H9 (cell line): Measurements from ENCODE around the gene FBXL15. TPM values are rescaled to one million over a fixed set of nuclear protein-coding genes. Genes with fewer than 3 reads are reported as not detected.

Experiments used
- DNase-seq: peaks from one replicate; pipeline ENCODE4 v3.0.0-alpha.2; 2017
- H2AFZ ChIP-seq: one replicate; pipeline ENCODE4 v1.6.1; 2013; ENCODE audit warnings: mild to moderate bottlenecking, low read length, control low read depth, moderate library complexity
- H2AK5ac ChIP-seq: 2 replicates; pipeline ENCODE4 v1.6.1; 2013; ENCODE audit warnings: low read length, control low read depth, mixed read lengths; ENCODE audit not compliant: insufficient read length
- H2BK120ac ChIP-seq: one replicate; pipeline ENCODE4 v1.6.1; 2013; ENCODE audit warnings: low read depth, mild to moderate bottlenecking, low read length, control low read depth, inconsistent platforms; ENCODE audit not compliant: poor library complexity, severe bottlenecking
- H2BK12ac ChIP-seq: 2 replicates; pipeline ENCODE4 v1.6.1; 2013; ENCODE audit warnings: low read length, control low read depth, mixed read lengths, low read depth; ENCODE audit not compliant: insufficient read length
- H2BK15ac ChIP-seq: 2 replicates; pipeline ENCODE4 v1.6.1; 2013; ENCODE audit warnings: low read depth, low read length, control low read depth
- H2BK20ac ChIP-seq: one replicate; pipeline ENCODE4 v1.6.1; 2013; ENCODE audit warnings: low read depth, mild to moderate bottlenecking, low read length, control low read depth, inconsistent platforms; ENCODE audit not compliant: poor library complexity, severe bottlenecking
- H2BK5ac ChIP-seq: 2 replicates; pipeline ENCODE4 v1.6.1; 2013; ENCODE audit warnings: low read length, control low read depth, mixed read lengths; ENCODE audit not compliant: insufficient read length
- H3K14ac ChIP-seq: 2 replicates; pipeline ENCODE4 v1.6.1; 2013; ENCODE audit warnings: low read length, control low read depth; ENCODE audit not compliant: insufficient read depth
- H3K18ac ChIP-seq: 2 replicates; pipeline ENCODE4 v1.6.1; 2013; ENCODE audit warnings: low read depth, mild to moderate bottlenecking, mixed read lengths, low read length, control low read depth; ENCODE audit not compliant: insufficient read length
- H3K23ac ChIP-seq: 2 replicates; pipeline ENCODE4 v1.6.1; 2013; ENCODE audit warnings: low read length, control low read depth, mixed read lengths, low read depth; ENCODE audit not compliant: insufficient read length
- H3K23me2 ChIP-seq: 2 replicates; pipeline ENCODE4 v1.6.1; 2013; ENCODE audit warnings: low read depth, mild to moderate bottlenecking, mixed read lengths, low read length, control low read depth; ENCODE audit not compliant: insufficient read length, poor library complexity, severe bottlenecking
- H3K27ac ChIP-seq: 2 replicates; pipeline ENCODE4 v1.5.1; 2013; ENCODE audit warnings: low read length, control low read depth, mixed read lengths, low read depth; ENCODE audit not compliant: insufficient read length
- H3K27me3 ChIP-seq: 2 replicates; pipeline ENCODE4 v1.6.1; 2013; ENCODE audit warnings: low read length, control low read depth, inconsistent platforms; ENCODE audit not compliant: insufficient read depth
- H3K4ac ChIP-seq: 2 replicates; pipeline ENCODE4 v1.6.1; 2013; ENCODE audit warnings: low read depth, mild to moderate bottlenecking, control low read depth, inconsistent platforms, low read length, moderate library complexity
- H3K4me1 ChIP-seq: 2 replicates; pipeline ENCODE4 v1.6.1; 2013; ENCODE audit warnings: low read length, control low read depth, inconsistent platforms; ENCODE audit not compliant: insufficient read depth
- H3K4me2 ChIP-seq: 2 replicates; pipeline ENCODE4 v1.6.1; 2013; ENCODE audit warnings: low read length, control low read depth, mixed read lengths; ENCODE audit not compliant: insufficient read length, insufficient read depth
- H3K56ac ChIP-seq: 2 replicates; pipeline ENCODE4 v1.6.1; 2013; ENCODE audit warnings: low read depth, mild to moderate bottlenecking, mixed read lengths, low read length, control low read depth; ENCODE audit not compliant: insufficient read length
- H3K79me1 ChIP-seq: 2 replicates; pipeline ENCODE4 v1.6.1; 2013; ENCODE audit warnings: low read depth, mild to moderate bottlenecking, moderate library complexity, low read length, control low read depth, inconsistent platforms; ENCODE audit not compliant: insufficient read depth, poor library complexity, severe bottlenecking
- H3K79me2 ChIP-seq: 2 replicates; pipeline ENCODE4 v1.6.1; 2013; ENCODE audit warnings: low read length, control low read depth, inconsistent platforms; ENCODE audit not compliant: insufficient read depth
- H3K9ac ChIP-seq: 2 replicates; pipeline ENCODE4 v1.6.1; 2013; ENCODE audit warnings: low read length, control low read depth, mixed read lengths; ENCODE audit not compliant: insufficient read length; ENCODE audit errors: extremely low read depth
- H3K9me3 ChIP-seq: one replicate; pipeline ENCODE4 v1.6.1; 2013; ENCODE audit warnings: low read depth, low read length, inconsistent platforms; ENCODE audit not compliant: control insufficient read depth
- H3T11ph ChIP-seq: one replicate; pipeline ENCODE4 v1.6.1; 2013; ENCODE audit warnings: mild to moderate bottlenecking, low read length, control low read depth, inconsistent platforms
- H4K20me1 ChIP-seq: one replicate; pipeline ENCODE4 v1.6.1; 2013; ENCODE audit not compliant: control insufficient read depth, insufficient read length, insufficient read depth
- H4K5ac ChIP-seq: 2 replicates; pipeline ENCODE4 v1.6.1; 2013; ENCODE audit warnings: low read depth, mild to moderate bottlenecking, mixed read lengths, low read length, control low read depth; ENCODE audit not compliant: insufficient read length
- H4K8ac ChIP-seq: replicated peaks from 2 replicates; pipeline ENCODE4 v1.6.1; 2013; ENCODE audit warnings: low read length, control low read depth, mixed read lengths, low read depth; ENCODE audit not compliant: insufficient read length
- H4K91ac ChIP-seq: 2 replicates; pipeline ENCODE4 v1.6.1; 2013; ENCODE audit warnings: low read depth, mild to moderate bottlenecking, moderate library complexity, mixed read lengths, low read length, control low read depth; ENCODE audit not compliant: insufficient read length
- H3K27ac Mint-ChIP-seq, 3 experiments: 2 replicates in 2 of 3; 3 replicates in 1 of 3; pipeline ENCODE4 v1.8.0; 2020 to 2021; ENCODE audit warnings: mixed read lengths in 3 of 3, mild to moderate bottlenecking in 1 of 3, moderate library complexity in 1 of 3
- H3K27me3 Mint-ChIP-seq: 2 replicates; pipeline ENCODE4 v1.8.0; 2021; ENCODE audit warnings: low read depth, mild to moderate bottlenecking, moderate library complexity, mixed read lengths
- H3K36me3 Mint-ChIP-seq, 3 experiments: 2 replicates in 2 of 3; 3 replicates in 1 of 3; pipeline ENCODE4 v1.8.0; 2020 to 2021; ENCODE audit warnings: low read depth in 3 of 3, mixed read lengths in 3 of 3; ENCODE audit not compliant: insufficient read depth in 1 of 3
- H3K4me1 Mint-ChIP-seq, 2 experiments: 2 replicates each; pipeline ENCODE4 v1.8.0; 2020; ENCODE audit warnings: mixed read lengths in 2 of 2
- H3K4me3 Mint-ChIP-seq, 2 experiments: 2 replicates in 1 of 2; 3 replicates in 1 of 2; pipeline ENCODE4 v1.8.0; 2020 to 2021; ENCODE audit warnings: mild to moderate bottlenecking in 2 of 2, mixed read lengths in 2 of 2, moderate library complexity in 1 of 2
- H3K9me3 Mint-ChIP-seq, 2 experiments: 2 replicates in 1 of 2; 3 replicates in 1 of 2; pipeline ENCODE4 v1.8.0; 2020; ENCODE audit warnings: mild to moderate bottlenecking in 2 of 2, mixed read lengths in 2 of 2, moderate library complexity in 1 of 2
- CTCF ChIP-seq: fragments of 200-600 bp; sonication (generic); conservative IDR thresholded peaks from 3 replicates; pipeline ENCODE4 v1.8.0; 2021; ENCODE audit warnings: antibody characterized with exemption, mild to moderate bottlenecking
- WGBS: extraction: QIAGEN DNeasy Blood & Tissue Kit; methylation state at CpG from one replicate; pipeline ENCODE4 v1.1.7; 2013; ENCODE audit warnings: missing lambda C conversion rate, low lambda C conversion rate, mixed read lengths; ENCODE audit not compliant: insufficient read length; ENCODE audit errors: extremely low coverage; 5-methylcytosine and 5-hydroxymethylcytosine counted together
- total RNA-seq: library from RNA; stranded (reverse); gene quantifications from 2 replicates; pipeline ENCODE4 v1.2.1, GENCODE V29; 2021

The FBXL15 gene
- total RNA-seq, 1 experiment from 2014 or later, result 9.1 TPM

- WGBS, result no CpG with 5 or more reads among the region's 3 CpGs
- Histone ChIP-seq H3K18ac (no peak overlapping the region), H3K56ac (no peak overlapping the region), H3K23ac (no peak overlapping the region), H4K20me1 (no peaks in the 10 kb centered on the region), H3K27me3 (peaks cover 29% of the 10 kb centered on the region; the same call in 1 of the 2 replicates), H2BK20ac (no peak overlapping the region), H3K9ac (no peak overlapping the region), H3T11ph (no peak overlapping the region), H2AK5ac (no peak overlapping the region), H2BK120ac (no peak overlapping the region), H3K79me2 (no peaks in the 10 kb centered on the region), H2BK12ac (no peak overlapping the region), H4K8ac (no peak overlapping the region), H3K4ac (no peak overlapping the region), H2BK5ac (no peak overlapping the region), H3K4me2 (no peak overlapping the region), H3K79me1 (no peaks in the 10 kb centered on the region), H2BK15ac (no peak overlapping the region), H4K91ac (no peak overlapping the region), H4K5ac (no peak overlapping the region), H3K9me3 (no peaks in the 10 kb centered on the region), H2AFZ (no peak overlapping the region), H3K4me1 (peaks cover 5% of the 10 kb centered on the region; the same call in 1 of the 2 replicates), H3K14ac (no peak overlapping the region), H3K23me2 (no peaks in the 10 kb centered on the region), H3K27ac (no peak overlapping the region)
- H3K4me1 Mint-ChIP-seq, result peaks cover 10 to 29% of the 10 kb centered on the region in 2 experiments
- H3K27me3 Mint-ChIP-seq, result peaks cover 80% of the 10 kb centered on the region
- DNase-seq, result no peak
- no peak overlapping the region for H3K27ac Mint-ChIP-seq
- H3K4me3 Mint-ChIP-seq, result no peak overlapping the region
- H3K9me3 Mint-ChIP-seq, result no peaks in the 10 kb centered on the region
- TF ChIP-seq CTCF, result no peak
- H3K36me3 Mint-ChIP-seq, result no peaks in the 10 kb centered on the region
Measured at GRCh38 chr10:102437515-102437914, 16.9 kb downstream of the FBXL15 start.
